WERI-Rb-1 (cell line): ENCODE measurements around the gene GADL1.

ENCODE experiments used
- DNase-seq: peaks from one replicate; pipeline ENCODE4 v3.0.0-alpha.2; 2020
- H3K27ac ChIP-seq: fragments of 250-450 bp; sonication (Bioruptor Pico); 2 replicates; pipeline ENCODE4 v1.5.1; 2020; ENCODE audit warnings: mild to moderate bottlenecking, moderate library complexity
- H3K27me3 ChIP-seq: fragments of 250-450 bp; sonication (Bioruptor Pico); 2 replicates; pipeline ENCODE4 v1.5.1; 2021; ENCODE audit warnings: mild to moderate bottlenecking, low read depth, moderate library complexity; ENCODE audit not compliant: insufficient read depth, severe bottlenecking
- H3K36me3 ChIP-seq: fragments of 250-450 bp; sonication (Bioruptor Pico); 2 replicates; pipeline ENCODE4 v1.5.1; 2020; ENCODE audit warnings: mild to moderate bottlenecking, moderate library complexity
- H3K4me3 ChIP-seq: 2 replicates; pipeline ENCODE4 v1.5.1; 2011; ENCODE audit warnings: low read depth, mild to moderate bottlenecking, control low read depth, low read length
- H3K9me3 ChIP-seq: fragments of 250-450 bp; sonication (Bioruptor Pico); 2 replicates; pipeline ENCODE4 v1.5.1; 2021; ENCODE audit warnings: mild to moderate bottlenecking, moderate library complexity; ENCODE audit not compliant: severe bottlenecking
- CTCF ChIP-seq: IDR thresholded peaks from 2 replicates; pipeline ENCODE4 v1.5.1; 2011; ENCODE audit warnings: low read depth, mild to moderate bottlenecking, control low read depth, inconsistent platforms, low read length

GADL1 gene

GRCh38 chr3:30690199-30690598 is 204.3 kb downstream of the GADL1 start:
- no peak for TF ChIP-seq CTCF
- H3K27me3 ChIP-seq, result no peaks in the 10 kb centered on the region
- H3K4me3 ChIP-seq, result no peak overlapping the region
- H3K27ac ChIP-seq, result no peak overlapping the region
- DNase-seq, result no peak
- H3K9me3 ChIP-seq, result no peaks in the 10 kb centered on the region
- H3K36me3 ChIP-seq, result no peaks in the 10 kb centered on the region

GRCh38 chr3:30688776-30689641 is 205.5 kb downstream of the GADL1 start:
- Histone ChIP-seq H3K27me3 (no peaks in the 10 kb centered on the region), H3K27ac (no peak overlapping the region), H3K4me3 (no peak overlapping the region), H3K9me3 (no peaks in the 10 kb centered on the region), H3K36me3 (no peaks in the 10 kb centered on the region)
- DNase-seq, result no peak
- TF ChIP-seq CTCF, result no peak

GRCh38 chr3:30687930-30688570 is 206.4 kb downstream of the GADL1 start:
- no peaks in the 10 kb centered on the region for H3K36me3 ChIP-seq
- H3K27ac ChIP-seq, result no peak overlapping the region
- H3K27me3 ChIP-seq, result no peaks in the 10 kb centered on the region

GRCh38 chr3:30686799-30687198 is 207.7 kb downstream of the GADL1 start:
- Histone ChIP-seq H3K4me3 (no peak overlapping the region), H3K9me3 (no peaks in the 10 kb centered on the region), H3K27me3 (no peaks in the 10 kb centered on the region), H3K36me3 (no peaks in the 10 kb centered on the region), H3K27ac (no peak overlapping the region)
- DNase-seq, result no peak
- no peak for TF ChIP-seq CTCF

More at GRCh38 chr3:30687930-30688570, 206.4 kb downstream of the GADL1 start:
- Histone ChIP-seq H3K4me3 (no peak overlapping the region), H3K9me3 (no peaks in the 10 kb centered on the region)
- no peak for DNase-seq
- no peak for TF ChIP-seq CTCF

- no peak for TF ChIP-seq CTCF
- Histone ChIP-seq H3K4me3 (no peak overlapping the region), H3K9me3 (no peaks in the 10 kb centered on the region), H3K36me3 (no peaks in the 10 kb centered on the region), H3K27ac (no peak overlapping the region), H3K27me3 (no peaks in the 10 kb centered on the region)
- DNase-seq, result no peak
Measured at GRCh38 chr3:30686176-30686575, 208.3 kb downstream of the GADL1 start.
